GM19452 (cell line): ENCODE data around the gene CDK14.
"Not testable (repeated sequence)": the region's sequence is repeated elsewhere in the genome, so short reads cannot be mapped to it uniquely, and the experiment has no call there.

Source experiments
- ATAC-seq: cut with Tn5 transposase; IDR thresholded peaks from one replicate; pipeline ENCODE4 v1.9.1; 2021; ENCODE audit not compliant: unreplicated experiment

The CDK14 gene

GRCh38 chr7:90629297-90629918 is 33.3 kb downstream of the CDK14 start:
- ATAC-seq = peak; percentile 72

- no peak for ATAC-seq
Measured at GRCh38 chr7:90631502-90631901, 35.4 kb downstream of the CDK14 start.

- ATAC-seq = not testable (repeated sequence)
Measured at GRCh38 chr7:90639683-90640082, 43.6 kb downstream of the CDK14 start.

- ATAC-seq = no peak
Measured at GRCh38 chr7:90642978-90643377, 46.9 kb downstream of the CDK14 start.

GRCh38 chr7:90645784-90646183 is 49.7 kb downstream of the CDK14 start:
- no peak for ATAC-seq

- ATAC-seq = no peak
Measured at GRCh38 chr7:90648107-90648506, 52.0 kb downstream of the CDK14 start.

- no peak for ATAC-seq
Measured at GRCh38 chr7:90648834-90649233, 52.7 kb downstream of the CDK14 start.

GRCh38 chr7:90654718-90655427 is 58.8 kb downstream of the CDK14 start:
- no peak for ATAC-seq

- ATAC-seq = no peak
Measured at GRCh38 chr7:90655566-90655965, 59.4 kb downstream of the CDK14 start.

- no peak for ATAC-seq
Measured at GRCh38 chr7:90657481-90657880, 61.4 kb downstream of the CDK14 start.

GRCh38 chr7:90660100-90660499 is 64.0 kb downstream of the CDK14 start:
- ATAC-seq = no peak

- no peak for ATAC-seq
Measured at GRCh38 chr7:90660819-90661218, 64.7 kb downstream of the CDK14 start.

- ATAC-seq = no peak
Measured at GRCh38 chr7:90661290-90662151, 65.4 kb downstream of the CDK14 start.

GRCh38 chr7:90663176-90663575 is 67.1 kb downstream of the CDK14 start:
- ATAC-seq = no peak

GRCh38 chr7:90666186-90666585 is 70.1 kb downstream of the CDK14 start:
- no peak for ATAC-seq

GRCh38 chr7:90668992-90669391 is 72.9 kb downstream of the CDK14 start:
- no peak for ATAC-seq

- no peak for ATAC-seq
Measured at GRCh38 chr7:90669492-90669891, 73.4 kb downstream of the CDK14 start.

- ATAC-seq = no peak
Measured at GRCh38 chr7:90671571-90671970, 75.5 kb downstream of the CDK14 start.

GRCh38 chr7:90672210-90672609 is 76.1 kb downstream of the CDK14 start:
- ATAC-seq = no peak

GRCh38 chr7:90674625-90675024 is 78.5 kb downstream of the CDK14 start:
- no peak for ATAC-seq

- ATAC-seq = no peak
Measured at GRCh38 chr7:90675982-90676381, 79.9 kb downstream of the CDK14 start.
